Stimulated activated CD8-positive, alpha-beta memory T cell treated with anti-CD3 and anti-CD28 coated beads, Interleukin-4, amount 100 ng/mL, for 1 hour (primary cell): ENCODE results near the gene CYTH1.
"Not testable (repeated sequence)": the region's sequence is repeated elsewhere in the genome, so short reads cannot be mapped to it uniquely, and the experiment has no call there.

Experiments used
- DNase-seq, 2 donors: peaks; one replicate each; pipeline ENCODE4 v3.0.0-alpha.2; 2020; ENCODE audit warnings: low read depth in 2 of 2, low spot score in 1 of 2

Gene CYTH1

DNA sequence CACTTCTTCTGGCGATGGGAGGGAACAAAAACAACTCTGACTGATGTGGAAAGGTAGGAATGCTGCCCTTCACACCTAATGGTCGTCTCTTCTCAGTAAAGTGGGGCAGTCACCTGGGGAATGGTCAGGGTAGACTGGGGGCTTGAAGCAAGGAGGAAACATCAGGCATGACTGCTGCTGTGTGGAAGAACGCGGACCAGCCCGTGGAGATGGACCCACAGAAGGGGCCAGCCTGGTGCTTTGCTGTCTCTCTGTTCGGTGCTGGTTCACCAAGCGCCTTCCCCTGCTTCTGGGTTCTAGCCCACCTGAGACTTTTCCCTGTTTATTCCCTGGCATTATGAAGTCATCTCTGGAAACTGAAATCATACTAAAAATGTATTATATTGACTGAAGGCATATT is 108.7 kb downstream of the CYTH1 start:
- DNase-seq: no peak

DNA sequence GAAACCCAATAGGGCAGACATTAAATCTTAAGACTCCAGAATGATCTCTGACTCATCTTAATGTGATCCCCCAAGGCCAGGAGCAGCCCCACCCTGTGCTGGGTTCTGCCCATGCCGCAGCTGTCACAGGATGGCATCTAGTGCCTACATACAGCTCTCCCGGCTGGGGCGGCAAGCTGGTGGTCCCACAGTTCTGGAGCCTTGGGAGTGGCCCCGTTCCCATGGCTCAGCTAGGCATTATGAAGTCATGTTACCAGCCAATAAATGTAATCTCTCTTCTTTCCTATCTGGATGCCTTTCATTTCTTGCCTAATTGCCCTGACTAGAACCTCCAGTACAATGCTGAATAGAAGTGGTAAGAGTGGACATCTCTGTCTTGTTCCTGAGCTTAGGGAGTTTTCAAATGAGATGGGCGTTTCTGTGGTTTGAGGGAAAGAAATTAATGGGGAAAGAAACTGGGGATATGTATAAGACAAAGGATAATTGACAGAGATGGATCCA is 109.2 kb downstream of the CYTH1 start:
- DNase-seq: no peak

DNA sequence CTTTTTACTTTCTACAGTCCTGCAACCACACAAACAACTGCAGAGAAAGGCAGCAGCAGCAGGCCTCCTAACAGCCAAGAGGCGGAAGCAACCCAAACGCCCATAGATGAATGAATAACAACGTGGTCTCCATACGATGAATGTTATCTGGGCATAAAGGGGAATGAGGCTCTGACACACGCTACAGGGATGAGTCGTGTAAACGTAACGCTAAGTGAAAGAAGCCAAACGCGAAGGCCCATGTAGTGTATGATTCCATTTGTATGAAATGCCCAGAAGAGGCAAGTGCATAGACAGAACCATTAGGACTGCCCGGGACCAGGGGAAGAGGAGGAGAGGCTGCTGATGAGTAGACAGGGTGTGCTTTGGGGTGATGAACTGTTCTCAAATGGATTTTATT is 110.1 kb downstream of the CYTH1 start:
- no peak for DNase-seq

DNA sequence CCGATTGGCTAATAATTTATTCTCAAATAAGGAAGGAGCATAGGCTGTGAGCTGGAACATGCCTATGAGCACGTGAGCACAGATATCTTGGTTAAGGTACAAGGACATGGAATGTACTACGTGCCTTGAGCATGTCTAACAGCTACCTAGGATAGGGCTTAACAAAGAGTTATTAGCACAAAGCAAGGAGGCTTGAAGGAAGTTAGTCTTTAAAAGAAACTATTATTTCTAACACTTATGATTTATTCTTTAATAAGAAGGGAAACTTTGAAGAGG is 110.4 kb downstream of the CYTH1 start:
- DNase-seq: not testable (repeated sequence)

DNA sequence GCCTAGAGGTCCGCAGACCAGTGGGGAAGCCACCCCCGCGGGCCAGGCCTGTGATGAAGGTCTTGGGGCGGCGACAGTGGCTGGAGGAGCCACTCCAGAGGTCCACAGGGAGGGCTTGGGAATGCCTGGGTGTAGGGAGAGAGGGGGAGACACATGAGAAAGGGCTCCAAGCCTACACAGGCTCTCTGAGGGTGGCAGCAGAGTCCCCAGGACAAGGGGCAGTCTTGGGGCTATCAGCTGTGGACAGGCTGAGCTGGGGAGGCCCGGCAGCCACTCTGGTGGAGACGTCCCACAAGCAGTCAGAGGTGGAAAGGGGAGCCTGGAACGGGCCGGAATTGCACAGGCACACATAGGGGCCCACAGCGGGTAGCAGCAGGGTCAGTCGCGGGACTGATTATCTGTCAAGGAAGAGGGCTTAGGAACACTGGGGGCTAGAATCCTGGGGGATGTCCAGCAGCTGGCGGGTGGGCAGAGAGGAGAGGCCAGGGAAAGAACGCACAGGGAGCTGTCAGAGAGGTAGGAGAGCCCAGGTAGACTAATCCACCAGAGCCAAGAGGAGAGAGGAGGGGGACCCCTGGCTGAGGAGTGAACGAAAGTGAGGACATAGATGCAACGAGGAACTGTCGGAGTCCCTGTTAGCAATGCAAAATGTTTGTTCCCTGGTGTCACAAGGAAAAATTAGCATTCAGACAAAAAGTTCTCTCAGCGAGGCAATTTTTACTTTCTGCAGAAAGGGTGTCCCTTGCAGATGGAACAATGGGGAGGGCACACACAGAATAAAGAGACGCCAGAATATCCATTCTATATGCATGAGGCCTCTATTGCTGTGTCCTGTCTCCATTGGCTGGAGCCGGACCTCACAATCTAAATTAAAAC is 111.0 kb downstream of the CYTH1 start:
- DNase-seq: no peak

DNA sequence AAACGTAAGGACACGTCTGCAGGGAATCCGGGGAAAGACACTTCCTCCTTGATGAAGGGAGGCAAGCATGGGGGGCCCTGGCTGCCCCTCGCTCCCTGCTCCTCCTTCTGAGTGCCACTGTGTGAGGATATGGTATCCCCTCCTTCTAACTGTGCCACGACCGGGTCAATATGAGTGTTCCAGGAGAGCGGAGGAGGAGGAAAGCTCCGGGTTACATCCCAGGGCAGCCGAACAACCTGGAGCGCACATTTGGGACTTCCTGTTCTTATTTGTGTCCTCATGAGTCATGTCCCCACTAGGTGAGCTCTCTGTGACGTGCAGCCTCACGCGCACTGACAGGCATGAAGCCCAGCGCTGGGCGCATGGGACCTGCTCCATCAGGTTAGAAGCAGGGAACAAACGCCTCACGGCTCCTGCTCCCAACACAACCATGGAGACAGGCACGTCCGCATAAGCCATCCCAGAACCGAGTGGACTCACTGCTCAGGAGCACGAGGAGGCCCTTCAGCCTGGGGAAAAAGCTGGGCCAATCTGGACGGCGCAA is 112.0 kb downstream of the CYTH1 start:
- DNase-seq: no peak

DNA sequence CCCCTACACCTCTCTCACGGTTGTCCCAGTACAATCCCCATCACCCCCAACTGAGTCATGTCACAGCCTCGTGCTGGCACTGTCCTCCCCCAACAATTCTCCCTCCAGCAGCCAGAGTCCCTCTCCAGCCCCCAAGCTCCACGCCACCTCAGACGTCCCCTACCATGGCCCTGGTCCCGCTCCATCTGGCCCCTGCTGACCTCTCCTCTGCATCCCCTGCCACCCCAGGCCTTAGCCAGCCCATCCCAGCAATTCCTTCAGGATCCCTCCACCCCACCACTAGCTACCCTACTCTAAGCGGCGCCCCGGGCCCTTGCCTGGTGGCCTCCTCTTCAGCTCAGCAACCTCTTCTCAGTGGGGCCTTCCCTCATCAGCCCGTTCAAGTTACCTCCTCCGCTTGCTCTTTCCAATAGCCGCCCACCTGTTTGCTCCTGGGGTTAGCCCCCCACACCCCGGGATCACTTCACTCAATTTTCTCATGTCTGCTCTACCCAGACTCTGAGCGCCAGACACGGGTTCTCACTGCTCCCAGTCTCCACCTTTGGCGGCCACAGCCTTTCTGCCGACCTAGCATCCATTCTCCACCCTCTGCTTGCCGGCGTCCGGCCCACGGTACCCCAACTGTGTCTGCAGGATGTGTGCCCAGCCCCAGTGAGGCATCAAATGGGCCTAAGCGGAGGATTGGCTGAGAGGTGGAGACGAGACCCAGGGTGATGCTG is 112.7 kb downstream of the CYTH1 start:
- no peak for DNase-seq

DNA sequence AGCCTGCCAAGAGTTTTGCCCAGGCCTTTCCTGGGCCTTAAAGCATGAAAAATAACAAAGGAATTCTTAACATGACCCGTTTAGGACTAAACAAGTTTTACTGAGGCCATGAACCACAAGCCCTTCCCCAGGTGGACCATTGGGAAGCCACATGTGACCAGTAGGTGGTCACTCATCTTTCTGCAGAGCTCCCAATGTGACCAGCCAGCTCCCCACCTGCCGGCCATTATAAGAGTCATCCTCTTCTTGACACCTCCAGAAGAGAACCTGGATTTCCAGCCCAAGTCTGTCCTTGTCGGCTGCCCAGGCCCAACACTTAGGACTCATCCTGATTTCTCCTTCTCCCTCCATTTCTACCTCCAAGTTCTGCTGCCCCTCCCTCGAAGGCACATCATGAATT is 113.2 kb downstream of the CYTH1 start:
- no peak for DNase-seq

DNA sequence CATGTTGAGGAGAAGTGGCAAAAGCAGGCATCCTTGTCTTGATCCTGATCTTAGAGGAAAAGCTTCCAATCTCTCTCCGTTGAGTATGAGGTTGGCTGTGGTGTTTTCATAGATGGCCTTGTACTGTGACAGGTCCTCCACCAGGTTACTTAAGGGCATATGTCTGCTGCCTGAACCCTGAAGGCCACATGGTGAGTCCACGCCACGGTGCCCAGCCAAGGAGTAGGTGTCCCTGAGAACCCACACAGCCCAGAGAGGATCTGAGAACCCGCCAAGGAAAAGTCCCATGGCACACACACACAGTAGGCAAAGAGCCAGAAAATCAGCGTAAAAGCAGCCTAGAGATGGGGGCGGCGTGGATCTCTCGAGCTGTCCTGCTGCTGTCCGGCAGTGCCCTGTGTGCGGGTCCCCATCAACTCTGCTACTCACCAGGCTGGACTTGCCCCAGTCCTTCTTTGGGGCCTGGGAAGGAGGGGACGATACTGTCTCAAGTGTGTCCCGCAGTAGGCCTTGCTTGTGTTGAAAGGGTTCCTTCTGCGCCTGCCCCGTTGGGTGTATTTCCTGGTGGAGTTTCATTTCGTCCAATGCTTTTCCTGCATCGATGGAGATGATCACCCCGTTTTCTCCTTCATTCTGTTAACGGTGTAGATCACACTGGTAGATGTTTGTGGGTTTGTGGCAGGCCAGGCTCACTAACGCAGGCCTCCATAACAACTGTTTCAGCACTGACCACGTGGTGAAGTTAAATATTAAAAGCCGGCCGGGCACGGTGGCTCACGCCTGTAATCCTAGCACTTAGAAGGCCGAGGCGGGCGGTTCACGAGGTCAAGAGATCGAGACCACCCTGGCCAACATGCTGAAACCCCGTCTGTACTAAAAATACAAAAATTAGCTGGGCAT is 114.1 kb downstream of the CYTH1 start:
- DNase-seq: no peak

DNA sequence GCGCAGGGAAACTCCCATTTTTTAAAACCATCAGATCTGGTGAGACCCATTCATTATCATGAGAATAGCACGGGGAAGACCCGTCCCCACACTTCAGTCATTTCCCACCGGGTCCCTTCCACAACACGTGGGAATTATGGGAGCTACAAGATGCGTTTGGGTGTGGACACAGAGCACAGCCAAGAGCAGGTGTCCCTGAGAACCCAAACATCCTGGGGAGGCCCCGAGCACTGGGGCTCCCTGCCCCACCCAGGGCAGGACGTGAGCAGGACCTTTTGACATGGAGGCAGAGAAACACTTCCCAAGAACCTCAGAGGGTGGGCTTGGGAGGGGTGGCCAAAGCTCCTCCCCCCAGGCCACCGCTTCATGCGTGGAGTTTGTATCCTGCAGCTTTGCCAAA is 115.0 kb downstream of the CYTH1 start:
- DNase-seq: no peak

DNA sequence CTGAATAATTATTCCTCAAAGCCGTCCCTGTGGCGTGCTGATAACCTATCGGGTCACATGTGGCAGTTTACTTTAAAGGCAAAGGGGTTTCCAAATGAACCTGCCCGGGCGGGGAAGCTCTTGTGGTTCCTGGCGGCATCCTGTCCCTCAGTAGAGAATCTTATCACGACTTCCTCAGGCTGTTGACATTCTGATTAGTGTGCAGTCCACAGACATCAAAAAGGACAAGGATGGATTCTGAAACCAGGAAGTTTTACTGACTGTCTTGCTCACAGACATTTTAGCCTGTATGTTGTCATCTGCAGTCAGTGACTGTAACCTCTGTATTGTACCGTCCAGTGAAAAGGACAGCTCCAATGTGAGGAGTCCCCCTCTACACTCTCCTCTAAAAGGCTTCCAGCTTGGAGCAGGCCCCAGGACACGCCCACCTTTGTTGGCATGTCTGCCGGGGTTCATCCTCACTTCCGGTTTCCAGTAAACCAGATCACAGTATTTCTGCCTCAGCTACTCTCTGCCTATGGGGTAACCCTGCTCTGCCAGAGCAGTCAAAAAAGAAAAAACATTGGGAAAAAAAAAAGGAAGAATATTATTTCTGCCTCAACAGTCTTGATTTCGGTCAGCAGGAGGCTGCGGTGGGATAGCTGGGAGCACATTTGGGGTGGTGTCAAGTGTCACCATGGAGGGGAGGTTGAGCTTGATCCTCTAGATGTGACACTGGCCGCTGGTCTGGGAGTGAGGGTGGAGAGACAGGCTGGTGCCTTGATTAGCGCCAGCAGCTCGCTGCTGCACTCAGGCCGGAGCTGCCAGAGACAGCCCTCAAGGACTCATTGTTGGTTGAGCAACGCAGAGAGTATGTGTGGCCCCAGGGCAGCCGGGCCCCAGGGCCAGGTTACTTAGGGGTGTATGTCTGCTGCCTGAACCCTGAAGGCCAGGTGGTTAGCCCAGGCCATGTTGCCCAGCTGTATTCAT is 115.8 kb downstream of the CYTH1 start:
- DNase-seq: peak in 1 of 2 donors; percentile 12

DNA sequence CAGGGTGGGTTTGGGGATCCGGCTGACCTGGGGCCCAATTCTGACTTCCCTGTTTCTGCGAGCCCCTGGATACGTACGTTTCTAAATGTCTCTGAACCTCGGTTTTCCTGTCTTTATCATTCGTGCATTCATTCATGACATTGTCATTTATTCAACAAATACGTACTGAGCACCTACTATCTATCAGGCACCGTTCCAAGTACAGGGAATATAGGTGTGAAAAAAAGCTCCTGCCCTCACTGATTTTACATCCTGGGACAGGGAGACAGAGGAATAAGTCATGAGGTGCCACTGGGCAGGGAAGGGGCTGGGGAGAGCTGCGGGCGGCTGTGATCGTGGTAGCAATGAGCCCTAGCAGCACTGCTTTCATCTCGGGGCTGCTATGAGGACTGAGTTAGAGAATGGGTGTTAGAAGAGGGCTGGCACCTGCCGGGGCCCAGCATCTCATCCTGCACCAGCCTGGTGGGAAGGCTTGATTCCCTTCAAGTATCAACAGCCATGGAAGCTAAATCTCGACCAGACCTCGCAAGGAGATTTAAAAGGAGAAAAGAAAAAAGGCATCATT is 116.6 kb downstream of the CYTH1 start:
- no peak for DNase-seq

DNA sequence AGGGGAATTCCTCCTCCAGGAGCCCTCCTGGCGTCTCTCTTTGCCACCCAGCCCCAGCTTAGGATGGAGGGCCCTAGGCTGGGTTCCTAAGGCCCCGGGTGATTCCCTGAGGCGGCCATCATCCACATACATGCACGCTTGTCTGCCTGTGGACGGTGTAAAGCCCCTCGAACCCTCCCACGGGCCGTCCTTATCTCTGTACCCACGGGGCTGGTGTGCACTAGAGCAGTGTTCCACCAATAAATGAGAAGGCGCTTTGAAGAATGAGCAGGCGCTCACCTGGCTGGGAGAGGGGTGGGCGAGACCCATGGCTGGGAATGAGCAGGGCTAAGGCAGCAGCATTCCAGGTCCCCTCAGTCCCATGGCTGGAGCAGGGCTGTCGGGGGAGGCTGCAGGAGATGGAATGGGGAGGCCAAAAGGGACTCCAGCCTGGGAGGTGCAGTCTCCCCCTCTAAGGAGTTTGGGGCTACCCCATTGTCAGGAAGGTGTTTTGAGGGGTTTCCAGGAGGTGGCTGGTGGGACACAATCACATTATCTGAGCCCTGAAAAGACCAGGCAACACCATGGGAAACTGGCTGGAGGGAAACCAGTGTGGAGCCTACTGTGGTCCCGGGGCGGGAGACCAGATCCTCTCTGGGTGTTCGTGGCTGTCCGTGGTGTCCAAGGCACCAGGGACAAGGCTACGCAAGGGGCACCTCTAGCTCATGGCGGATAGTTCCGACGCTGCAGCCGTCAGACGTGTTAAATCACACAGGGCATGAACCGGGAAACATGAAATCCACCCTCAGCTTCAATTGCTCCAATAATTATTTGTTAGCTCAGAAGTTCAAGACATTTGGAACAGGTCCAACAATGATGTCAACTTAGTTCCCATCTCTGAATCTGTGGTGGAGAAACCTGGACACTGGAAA is 117.3 kb downstream of the CYTH1 start:
- DNase-seq: no peak

DNA sequence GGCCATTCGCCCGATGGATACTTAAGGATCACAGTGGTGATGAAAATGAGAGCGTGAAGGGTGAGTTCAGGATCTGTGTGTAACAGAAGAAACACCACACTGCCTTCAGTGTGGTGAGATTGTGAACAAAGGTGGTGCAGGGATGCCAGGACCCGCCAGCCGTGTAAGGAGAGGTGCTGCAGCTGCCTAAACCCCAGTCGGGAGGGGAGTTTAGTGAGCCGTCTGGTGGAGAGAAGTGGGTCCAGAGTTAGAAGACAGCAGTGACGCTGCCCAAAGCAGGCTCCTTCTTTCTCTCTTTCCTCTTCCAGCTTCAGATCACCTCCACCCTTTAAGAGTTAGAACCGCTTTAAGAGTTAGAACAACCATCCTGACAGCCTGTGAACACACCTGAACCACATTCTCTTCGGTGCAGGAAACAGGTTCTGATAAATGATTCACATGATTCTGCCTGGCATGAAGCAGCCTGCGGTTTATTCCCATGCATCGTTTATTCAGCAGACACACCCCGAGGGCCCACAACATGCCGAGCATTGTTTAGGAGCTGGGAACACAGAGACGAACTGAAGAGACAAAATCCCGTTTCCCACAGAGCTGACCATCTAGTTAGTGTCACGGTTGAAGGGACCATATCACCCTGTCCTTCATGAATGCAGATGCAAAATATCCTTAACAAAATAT is 120.8 kb downstream of the CYTH1 start:
- no peak for DNase-seq

DNA sequence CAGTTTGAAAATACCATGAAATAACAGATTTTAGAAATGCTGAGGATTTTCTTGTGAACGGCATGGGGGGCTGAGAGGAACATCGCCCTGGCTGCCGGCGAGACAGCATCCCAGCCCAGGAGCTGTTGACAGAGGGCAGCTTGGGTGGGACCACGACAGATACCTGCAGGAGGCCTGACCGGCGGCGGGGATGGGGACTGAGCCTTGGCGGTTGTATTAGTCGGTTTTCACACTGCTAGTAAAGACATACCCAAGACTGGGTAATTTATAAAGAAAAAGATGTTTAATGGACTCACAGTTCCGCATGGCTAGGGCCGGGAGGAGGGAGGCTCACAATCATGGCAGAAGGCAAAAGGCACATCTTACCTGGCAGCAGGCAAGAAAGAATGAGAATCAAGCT is 122.5 kb downstream of the CYTH1 start:
- no peak for DNase-seq

DNA sequence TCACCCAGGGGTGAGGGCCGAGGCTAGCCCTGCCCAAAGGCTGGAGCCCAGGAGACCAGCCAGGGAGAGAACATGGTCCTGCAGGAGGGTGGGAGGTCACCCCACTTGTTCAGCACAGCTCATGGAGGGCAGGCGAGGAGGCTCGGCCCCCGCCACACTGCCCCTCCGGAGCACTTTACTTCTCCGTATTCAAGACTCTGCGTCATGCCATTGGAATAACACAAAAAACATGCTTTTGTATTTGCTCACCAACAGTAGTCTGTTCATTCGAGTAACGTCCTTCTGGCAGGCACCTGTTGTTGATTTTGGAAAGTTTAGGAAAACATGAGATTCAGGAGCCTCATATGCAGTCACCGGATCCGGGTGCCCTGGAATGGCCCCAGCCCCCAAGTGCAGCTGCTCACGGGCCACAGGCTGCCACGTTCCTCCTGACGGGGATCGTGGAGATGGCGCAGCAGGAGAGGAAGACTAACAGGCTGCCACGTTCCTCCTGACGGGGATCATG is 123.7 kb downstream of the CYTH1 start:
- DNase-seq: no peak

DNA sequence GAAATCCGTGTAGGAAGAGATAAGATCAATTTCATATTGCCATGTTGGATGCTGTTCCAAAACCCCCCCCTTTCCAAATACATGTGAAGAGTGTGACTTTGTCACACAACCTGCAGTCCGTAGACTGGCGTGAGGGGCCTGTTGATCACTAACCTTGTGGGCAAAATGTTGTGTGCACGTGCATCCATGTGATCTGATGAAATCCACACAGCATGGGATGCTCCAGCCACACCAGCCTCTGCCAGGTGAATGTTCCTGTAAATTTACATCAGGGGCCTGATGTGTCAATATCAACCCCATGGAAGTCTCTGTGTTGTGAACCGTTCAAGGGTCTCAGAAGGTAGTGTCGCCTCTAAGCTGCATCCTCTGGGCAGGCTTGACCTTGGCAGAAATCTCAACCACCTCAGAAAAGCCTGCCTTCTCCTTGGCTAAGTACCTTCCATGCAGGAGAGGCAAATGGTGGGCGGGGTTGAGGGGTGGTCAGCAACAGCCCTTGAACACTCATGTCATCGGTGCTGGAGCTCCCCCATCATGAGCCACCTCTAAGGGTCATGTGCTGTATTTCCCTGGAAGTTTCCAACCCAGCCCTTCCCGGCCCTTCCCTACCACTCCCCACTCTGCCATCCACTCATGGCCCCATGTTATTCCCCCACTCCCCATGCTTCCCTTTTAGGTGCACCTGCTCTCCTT is 126.7 kb downstream of the CYTH1 start:
- DNase-seq: no peak
